Activated effector memory CD4-positive, alpha-beta T cell treated with anti-CD3 and anti-CD28 coated beads, Interleukin-2, amount 50 U/mL, for 16 hours (primary cell): ENCODE data around the gene TRPC1.

Source experiments
- DNase-seq: peaks from one replicate; pipeline ENCODE4 v3.0.0-alpha.2; 2020

Gene TRPC1

DNA sequence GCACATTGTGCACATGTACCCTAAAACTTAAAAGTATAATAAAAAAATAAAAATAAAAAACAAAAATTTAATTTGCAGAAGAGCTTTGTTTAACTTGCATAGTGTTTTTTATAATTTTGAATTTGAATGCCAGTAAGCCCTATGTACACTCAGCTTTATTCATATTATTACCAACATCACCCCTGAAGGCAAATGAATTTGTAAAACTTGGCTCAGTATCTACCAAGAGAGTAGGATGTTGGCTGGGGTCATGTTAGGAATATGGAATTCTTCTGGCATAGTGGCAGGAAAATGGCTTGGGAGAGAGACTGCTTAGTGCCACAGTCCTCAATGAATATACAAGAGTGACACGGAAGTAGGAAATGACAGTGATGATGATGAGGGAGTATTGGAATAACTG, 30.7 kb downstream of the TRPC1 start:
- no peak for DNase-seq

DNA sequence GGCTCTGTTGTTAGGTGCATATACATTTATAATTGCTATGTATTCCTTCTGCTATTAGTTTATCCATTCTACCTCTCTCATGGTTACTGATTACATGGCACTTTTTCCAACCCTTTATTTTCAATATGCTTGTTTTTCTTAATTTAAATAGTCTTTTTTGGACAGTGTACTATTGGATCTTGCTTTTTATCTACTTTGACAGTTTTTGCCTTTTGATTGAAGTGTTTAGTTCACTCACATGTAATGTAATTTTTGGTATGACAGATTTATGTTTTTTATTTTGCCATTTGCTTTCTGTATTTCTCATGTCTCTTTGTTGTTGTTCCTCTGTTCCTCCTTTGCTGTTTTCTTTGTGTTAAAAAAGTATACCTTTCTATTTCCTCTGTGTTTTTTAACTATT, 44.5 kb downstream of the TRPC1 start:
- no peak for DNase-seq

DNA sequence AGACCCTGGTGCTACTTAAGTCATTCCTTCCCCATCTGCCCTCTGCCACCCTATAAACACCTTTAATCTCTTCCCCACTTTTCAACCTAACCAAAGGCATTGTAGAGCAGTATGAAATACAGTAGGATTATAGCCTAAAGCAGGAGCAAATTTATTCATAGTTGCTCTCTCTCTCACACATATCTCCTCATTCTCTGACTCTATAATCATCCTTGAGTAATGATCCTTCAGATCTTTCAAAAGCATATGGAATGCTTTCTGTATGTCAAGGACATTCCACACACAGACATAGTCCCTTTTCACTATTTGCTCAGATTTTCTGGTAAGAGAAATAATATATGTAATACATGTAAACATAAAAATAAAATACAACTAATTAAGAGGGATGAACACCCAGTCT, 54.1 kb downstream of the TRPC1 start:
- DNase-seq = no peak

DNA sequence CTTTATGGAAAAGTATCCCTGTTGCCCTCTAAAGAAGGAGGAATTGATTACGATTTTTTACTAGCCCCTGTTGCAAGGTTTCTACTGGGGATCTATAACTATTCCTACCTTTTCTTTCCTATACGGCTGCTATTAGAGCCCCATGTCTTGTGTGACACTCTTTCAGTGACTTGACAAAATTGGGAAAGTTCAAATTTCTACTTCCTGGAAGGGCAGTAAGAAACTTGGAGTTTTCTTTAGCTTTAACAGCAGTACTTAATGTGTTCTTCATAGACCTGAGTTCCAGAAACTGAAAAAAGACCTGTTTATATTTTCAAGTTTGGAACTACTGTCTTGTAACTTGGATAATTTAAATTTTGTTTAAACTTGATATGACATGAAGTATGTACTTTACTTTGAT, 54.7 kb downstream of the TRPC1 start:
- DNase-seq = no peak

DNA sequence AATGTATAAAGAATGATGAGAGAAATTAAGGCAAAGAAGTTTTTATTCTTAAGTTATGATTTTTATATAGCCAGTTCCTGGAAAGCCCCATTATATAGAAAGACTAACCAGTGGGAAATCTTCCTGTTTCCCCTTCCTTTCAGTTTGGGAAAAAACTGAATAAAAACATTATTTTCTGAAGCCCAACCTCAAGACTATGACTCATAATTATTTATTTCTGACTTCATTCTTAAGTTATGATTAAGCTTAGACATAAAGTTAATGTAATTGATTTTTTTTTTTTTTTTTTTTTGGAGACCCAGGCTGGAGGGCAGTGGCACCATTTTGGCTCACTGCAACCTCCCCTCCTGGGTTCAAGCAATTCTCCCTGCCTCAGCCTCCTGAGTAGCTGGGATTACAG, 55.8 kb downstream of the TRPC1 start:
- DNase-seq = no peak

GRCh38 chr3:142782616-142783015, 58.8 kb downstream of the TRPC1 start:
- DNase-seq = no peak

GRCh38 chr3:142784228-142784627, 60.4 kb downstream of the TRPC1 start:
- DNase-seq = no peak

GRCh38 chr3:142785996-142786395, 62.2 kb downstream of the TRPC1 start:
- DNase-seq = no peak

- DNase-seq = no peak
These were observed 63.9 kb downstream of the TRPC1 start for GRCh38 chr3:142787719-142788118.

DNA sequence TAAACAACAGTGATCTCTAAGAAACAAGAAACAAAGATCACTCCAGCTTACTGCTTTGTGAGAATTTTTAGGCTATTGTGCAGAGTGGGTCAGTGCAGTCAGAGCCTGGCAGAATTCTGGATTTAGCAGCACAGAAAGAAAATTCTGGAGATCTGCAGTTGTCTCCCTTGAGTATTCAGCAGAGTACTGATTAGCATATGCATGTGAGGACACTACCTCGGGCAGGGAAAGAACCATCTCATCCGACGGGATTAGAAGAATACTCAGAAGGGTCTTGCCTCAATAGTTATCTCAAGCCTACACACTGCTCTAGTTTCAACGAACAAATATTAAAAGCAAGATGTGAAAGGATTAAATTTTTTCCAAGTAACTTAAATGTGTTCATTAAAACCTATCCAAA, 70.7 kb downstream of the TRPC1 start:
- DNase-seq = no peak

DNA sequence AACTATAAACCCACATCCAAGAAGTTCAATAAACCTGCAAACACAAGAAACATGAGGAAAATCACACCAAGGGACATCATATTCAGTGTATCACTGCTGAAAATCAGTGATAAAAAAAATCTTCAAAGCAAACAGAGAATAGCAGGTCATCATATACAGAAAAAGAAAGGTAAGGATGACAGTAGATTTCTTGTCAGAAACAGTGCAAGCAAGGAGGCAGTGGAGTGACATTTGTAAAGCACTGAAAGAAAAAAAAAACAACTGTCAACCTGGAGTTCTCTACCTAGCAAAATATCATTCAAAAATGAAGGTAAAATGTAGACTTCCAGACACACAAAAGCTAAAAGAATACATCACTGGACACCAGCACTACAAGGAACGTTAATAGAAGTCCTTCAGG, 71.5 kb downstream of the TRPC1 start:
- DNase-seq = no peak

GRCh38 chr3:142796823-142797222, 73.0 kb downstream of the TRPC1 start:
- no peak for DNase-seq

- no peak for DNase-seq
These were observed 77.9 kb downstream of the TRPC1 start for GRCh38 chr3:142801746-142802145.

- no peak for DNase-seq
These were observed 79.1 kb downstream of the TRPC1 start for GRCh38 chr3:142802891-142803290.

- DNase-seq = no peak
These were observed 84.5 kb downstream of the TRPC1 start for GRCh38 chr3:142808103-142808917.

GRCh38 chr3:142809259-142809658, 85.4 kb downstream of the TRPC1 start:
- no peak for DNase-seq

GRCh38 chr3:142815803-142816202, 92.0 kb downstream of the TRPC1 start:
- DNase-seq = no peak

DNA sequence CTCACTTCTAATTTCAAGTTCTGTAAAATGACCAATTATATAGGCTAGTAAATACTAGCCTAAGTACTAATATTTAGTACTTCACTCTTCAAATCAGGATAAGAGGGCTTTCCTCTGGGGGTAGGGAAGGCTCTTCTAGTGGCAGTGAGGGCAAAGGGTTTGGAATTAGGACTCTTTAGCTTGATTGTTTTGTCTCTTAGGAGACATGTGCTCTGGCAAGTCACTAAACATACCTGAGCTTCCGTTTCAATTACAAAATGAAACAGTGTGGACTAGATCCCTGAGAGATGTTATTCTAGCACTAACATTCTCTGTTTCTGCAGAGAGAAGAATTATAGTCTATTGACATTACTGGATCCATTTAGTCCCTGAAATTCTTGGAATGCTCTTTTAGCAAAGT, 93.5 kb downstream of the TRPC1 start:
- DNase-seq = no peak

DNA sequence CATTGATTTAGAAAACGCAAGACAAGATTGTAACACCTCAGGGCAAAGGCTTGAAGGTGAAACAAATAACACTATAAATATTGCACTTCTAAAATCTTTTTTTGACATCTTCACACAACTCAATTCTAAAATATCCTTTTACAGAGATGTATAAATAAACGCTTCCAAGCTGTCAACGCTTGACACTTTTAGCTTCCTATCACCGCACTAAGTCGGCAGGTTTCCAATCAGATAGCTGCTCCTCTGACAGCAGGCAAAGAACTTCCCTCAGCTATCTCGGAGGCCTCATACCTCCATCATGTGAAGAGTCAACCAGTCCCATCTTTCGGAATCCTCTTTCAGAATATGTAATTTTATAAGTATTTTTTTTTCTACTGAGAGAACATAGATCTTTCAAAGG, 94.1 kb downstream of the TRPC1 start:
- no peak for DNase-seq

GRCh38 chr3:142818651-142819050, 94.8 kb downstream of the TRPC1 start:
- DNase-seq = no peak

DNA sequence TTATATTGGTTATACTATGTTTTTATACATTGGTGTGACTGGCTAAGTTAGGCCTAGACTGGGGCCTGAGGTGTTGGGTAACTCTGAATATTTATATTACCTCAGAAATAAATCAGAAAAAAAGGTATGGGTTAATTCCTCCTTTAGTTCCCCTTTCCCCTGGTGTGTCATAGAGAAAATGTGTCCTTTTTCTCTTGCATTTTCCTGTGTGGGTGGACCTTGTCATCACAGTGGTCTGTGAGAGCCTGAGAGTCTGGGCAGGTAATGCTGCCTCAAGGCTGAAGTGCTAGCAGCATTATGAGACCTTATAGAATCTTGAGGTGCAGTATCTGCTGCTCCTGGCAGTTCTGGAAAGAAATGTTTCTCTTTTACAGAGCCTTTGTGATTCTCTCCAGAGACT, 95.3 kb downstream of the TRPC1 start:
- no peak for DNase-seq

- peak; percentile 82 for DNase-seq
These were observed 105.0 kb downstream of the TRPC1 start for GRCh38 chr3:142828703-142829305.

DNA sequence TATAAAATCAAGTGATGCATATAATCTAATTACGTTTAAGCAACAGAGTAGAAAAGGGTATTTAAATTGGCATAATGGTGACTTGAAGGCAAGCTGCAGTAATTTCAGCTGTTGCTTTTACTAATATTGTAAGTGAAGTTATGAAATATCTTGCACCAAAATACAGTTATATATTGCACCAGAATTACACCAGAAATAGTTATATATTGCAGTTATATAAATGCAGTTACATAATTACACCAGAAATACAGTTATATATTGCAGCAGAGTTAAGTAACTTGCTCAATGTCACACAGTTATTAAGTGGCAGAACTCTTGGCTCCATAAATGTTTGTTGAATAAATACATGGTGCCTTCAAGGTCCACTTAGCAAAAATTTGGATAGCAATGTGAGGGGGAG, 113.7 kb downstream of the TRPC1 start:
- no peak for DNase-seq

DNA sequence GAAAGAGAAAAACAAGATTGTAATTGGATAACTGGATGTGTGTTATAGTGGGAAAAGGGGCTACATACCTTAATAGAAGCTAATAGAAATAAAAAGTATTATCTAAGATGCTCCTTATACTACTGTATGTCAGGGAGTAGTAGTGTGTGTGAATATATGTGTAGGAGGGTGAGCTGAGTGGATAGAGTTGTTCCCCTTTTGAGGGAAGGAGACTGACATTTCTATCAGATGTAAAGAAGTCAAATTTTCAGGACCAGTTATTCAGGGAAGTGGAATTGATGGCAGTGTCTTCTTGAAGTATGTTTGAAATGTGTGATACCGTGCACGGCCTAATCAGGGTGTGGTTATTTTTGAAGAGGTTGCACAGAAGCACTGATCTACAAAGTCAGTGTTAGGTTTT, 116.0 kb downstream of the TRPC1 start:
- DNase-seq = no peak
